Keratinocyte (primary cell): ENCODE data around the gene PLEKHM1. TPM values are rescaled to one million over a fixed set of nuclear protein-coding genes. Genes with fewer than 3 reads are reported as not detected.
"Not testable (repeated sequence)": the region's sequence is repeated elsewhere in the genome, so short reads cannot be mapped to it uniquely, and the experiment has no call there.

Source experiments
- DNase-seq: peaks from one replicate; pipeline ENCODE4 v3.0.0-alpha.2; 2011; ENCODE audit warnings: low read depth, missing footprints, low spot score
- FAIRE-seq: peaks from 2 replicates; lab custom pipeline; 2011; peaks lifted over from hg19 to GRCh38; lab: Jason Lieb, UNC
- H2AFZ ChIP-seq: 2 replicates; pipeline ENCODE4 v1.6.0; 2012; ENCODE audit warnings: low read length, control low read depth, inconsistent platforms; ENCODE audit not compliant: control insufficient read depth
- H3K27ac ChIP-seq: 2 replicates; pipeline ENCODE4 v1.5.1; 2011; ENCODE audit warnings: low read length; ENCODE audit not compliant: control insufficient read depth, insufficient read depth
- H3K27me3 ChIP-seq: 3 replicates; pipeline ENCODE4 v1.6.0; 2011; ENCODE audit warnings: low read length; ENCODE audit not compliant: control insufficient read depth, insufficient read depth; ENCODE audit errors: extremely low read depth
- H3K36me3 ChIP-seq, 2 experiments: 2 replicates in 1 of 2; 3 replicates in 1 of 2; pipeline ENCODE4 v1.5.1; 2011; ENCODE audit warnings: low read length in 2 of 2, mild to moderate bottlenecking in 1 of 2; ENCODE audit not compliant: control insufficient read depth in 2 of 2, insufficient read depth in 2 of 2; ENCODE audit errors: extremely low read depth in 1 of 2
- H3K4me1 ChIP-seq: 3 replicates; pipeline ENCODE4 v1.5.1; 2011; ENCODE audit warnings: low read length; ENCODE audit not compliant: control insufficient read depth, insufficient read depth; ENCODE audit errors: extremely low read depth
- H3K4me2 ChIP-seq: 3 replicates; pipeline ENCODE4 v1.6.0; 2011; ENCODE audit warnings: low read depth, low read length; ENCODE audit not compliant: control insufficient read depth, insufficient read depth; ENCODE audit errors: extremely low read depth
- H3K4me3 ChIP-seq, 3 experiments: fragments of 200-600 bp in 1 of 3; sonication (generic) in 1 of 3; 2 replicates in 2 of 3; 3 replicates in 1 of 3; pipeline ENCODE4 v1.5.1; 2011 to 2016; ENCODE audit warnings: low read length in 3 of 3, mild to moderate bottlenecking in 3 of 3, control low read depth in 2 of 3, inconsistent platforms in 1 of 3, low read depth in 1 of 3, mixed read lengths in 1 of 3, mixed run types in 1 of 3, moderate library complexity in 1 of 3; ENCODE audit not compliant: control insufficient read depth in 2 of 3, insufficient read depth in 2 of 3; ENCODE audit errors: extremely low read depth in 1 of 3
- H3K79me2 ChIP-seq: 2 replicates; pipeline ENCODE4 v1.6.0; 2012; ENCODE audit warnings: low read length; ENCODE audit not compliant: control insufficient read depth, insufficient read depth
- H3K9ac ChIP-seq: 3 replicates; pipeline ENCODE4 v1.6.0; 2011; ENCODE audit warnings: low read length; ENCODE audit not compliant: control insufficient read depth, insufficient read depth; ENCODE audit errors: extremely low read depth
- H3K9me1 ChIP-seq: 3 replicates; pipeline ENCODE4 v1.6.0; 2011; ENCODE audit warnings: low read length; ENCODE audit not compliant: control insufficient read depth, insufficient read depth; ENCODE audit errors: extremely low read depth
- H3K9me3 ChIP-seq: 2 replicates; pipeline ENCODE4 v1.5.1; 2012; ENCODE audit warnings: low read depth, low read length; ENCODE audit not compliant: control insufficient read depth
- H4K20me1 ChIP-seq: 3 replicates; pipeline ENCODE4 v1.6.0; 2011; ENCODE audit warnings: low read length; ENCODE audit not compliant: control insufficient read depth, insufficient read depth; ENCODE audit errors: extremely low read depth
- dilution Hi-C: fragments of 300-500 bp; cut with MboI; formaldehyde crosslinking; loops from one replicate; pipeline ENCODE4 v1.7.0; 2020; ENCODE audit warnings: low sequenced_read_pairs; ENCODE audit not compliant: extremely low pct_ligation_motif_present
- polyA plus RNA-seq, 5 experiments: library from polyadenylated mRNA; depleted of rRNA in 3 of 5; stranded (reverse) in 3 of 5; stranded (forward) in 1 of 5; unstranded in 1 of 5; fragments of >200 nt; gene quantifications; 1 replicate in 1 of 5; 2 replicates in 3 of 5; 3 replicates in 1 of 5; pipeline versions ENCODE4 v1.2.1 to v1.2.3, GENCODE V29; 2011 to 2012; ENCODE audit warnings: missing spikeins in 2 of 5, low read depth in 1 of 5, low replicate concordance in 1 of 5

Gene PLEKHM1
- polyA plus RNA-seq, 1 donor (not counting 4 experiments of a cell fraction or from before 2014, with no cell fraction given): 33.0 TPM

- H3K4me3 ChIP-seq, H2AFZ ChIP-seq, H3K27me3 ChIP-seq, H3K9me1 ChIP-seq, H3K9me3 ChIP-seq, DNase-seq, H3K79me2 ChIP-seq, H3K36me3 ChIP-seq, H4K20me1 ChIP-seq, dilution Hi-C loops: not testable (repeated sequence)
- H3K9ac ChIP-seq: peak overlapping the region; percentile 51
- H3K4me1 ChIP-seq: peaks cover 33% of the 10 kb centered on the region
- peak; percentile 98 for FAIRE-seq
- H3K27ac ChIP-seq: peak overlapping the region; percentile 81
- H3K4me2 ChIP-seq: peak overlapping the region; percentile 57
Observed at GRCh38 chr17:45445901-45446743, 44.4 kb downstream of the PLEKHM1 start.

DNA sequence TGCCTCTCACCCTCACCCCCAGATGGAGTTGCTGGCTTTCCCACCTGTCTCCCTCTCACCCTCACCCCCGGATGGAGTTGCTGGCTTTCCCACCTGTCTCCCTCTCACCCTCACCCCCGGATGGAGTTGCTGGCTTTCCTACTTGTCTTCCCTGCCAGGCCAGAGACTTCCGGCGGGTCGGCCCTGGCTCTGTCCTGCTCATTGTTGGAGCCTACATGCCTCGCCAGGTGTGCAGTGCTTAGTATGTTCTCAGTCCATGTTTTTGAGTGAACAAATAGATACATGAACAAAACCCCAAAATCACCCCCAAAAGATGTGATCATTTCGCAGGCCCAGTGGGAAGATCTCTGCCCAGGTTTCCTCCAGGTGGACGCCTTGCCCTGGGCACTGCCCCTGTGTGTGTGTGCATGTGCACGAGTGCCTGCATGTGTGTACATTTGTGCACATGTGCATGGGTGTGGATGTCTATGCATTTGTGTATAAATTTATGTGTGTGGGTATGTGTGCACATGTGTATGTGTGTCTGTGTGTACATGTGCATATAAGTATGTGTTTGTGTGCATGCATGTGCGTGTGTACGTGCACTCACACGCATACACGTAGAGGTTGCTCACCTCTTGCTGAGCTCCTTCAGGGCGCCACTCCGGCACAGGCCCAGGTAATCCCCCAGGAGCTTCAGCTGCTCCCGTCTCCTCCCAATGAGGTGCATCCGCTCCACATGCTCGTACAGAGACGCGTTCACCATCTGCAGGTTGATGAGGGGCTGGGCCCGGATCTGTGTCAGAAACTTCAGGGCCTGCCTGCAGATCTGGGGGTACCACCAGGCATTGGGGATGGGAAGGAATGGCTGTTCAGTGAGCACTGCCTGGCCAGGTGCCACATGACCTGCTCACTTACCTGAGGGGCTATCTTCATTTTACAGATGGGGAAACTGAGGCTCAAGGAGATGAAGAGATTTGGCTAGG, 45.4 kb downstream of the PLEKHM1 start:
- DNase-seq: not testable (repeated sequence)

DNA sequence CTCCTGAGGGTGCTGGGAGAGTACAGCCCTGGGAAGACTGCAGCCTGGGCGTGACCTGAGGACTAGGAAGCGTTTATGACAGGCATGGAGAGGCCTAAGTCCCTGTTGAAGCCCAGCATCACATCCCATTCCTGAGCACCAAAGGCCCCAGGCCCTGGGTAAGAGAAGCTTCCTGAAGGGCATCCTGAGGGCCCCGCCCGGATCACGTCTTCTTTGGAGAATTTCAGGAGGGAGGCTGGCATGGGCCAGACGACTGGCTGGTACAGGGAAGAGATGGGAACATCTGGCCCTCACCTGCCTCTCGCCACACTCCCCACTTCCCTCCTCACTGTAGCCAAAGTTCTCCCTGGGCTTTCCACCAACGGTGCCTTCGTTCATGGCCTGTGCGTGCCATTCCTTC, 46.2 kb downstream of the PLEKHM1 start:
- dilution Hi-C loops, H3K79me2 ChIP-seq, H4K20me1 ChIP-seq, DNase-seq, H3K27ac ChIP-seq, FAIRE-seq, H3K36me3 ChIP-seq, H3K27me3 ChIP-seq, H3K4me3 ChIP-seq, H2AFZ ChIP-seq, H3K9ac ChIP-seq, H3K9me1 ChIP-seq, H3K4me2 ChIP-seq, H3K9me3 ChIP-seq: not testable (repeated sequence)
- H3K4me1 ChIP-seq: peaks cover 51% of the 10 kb centered on the region

More for the DNA sequence above, 45.4 kb downstream of the PLEKHM1 start:
- dilution Hi-C loops, H3K4me2 ChIP-seq, H3K9me1 ChIP-seq, H3K9me3 ChIP-seq, H3K4me3 ChIP-seq, H3K27me3 ChIP-seq, H3K79me2 ChIP-seq, H4K20me1 ChIP-seq, FAIRE-seq, H2AFZ ChIP-seq, H3K36me3 ChIP-seq: not testable (repeated sequence)
- peak overlapping the region; percentile 51 for H3K9ac ChIP-seq
- peak overlapping the region; percentile 81 for H3K27ac ChIP-seq
- peaks cover 42% of the 10 kb centered on the region for H3K4me1 ChIP-seq

- FAIRE-seq, dilution Hi-C loops: not testable (repeated sequence)
Observed at GRCh38 chr17:45443371-45444260, 46.9 kb downstream of the PLEKHM1 start.

More at GRCh38 chr17:45443371-45444260, 46.9 kb downstream of the PLEKHM1 start:
- not testable (repeated sequence) for H3K9ac ChIP-seq, H3K36me3 ChIP-seq, H3K27ac ChIP-seq, DNase-seq, H3K9me3 ChIP-seq, H3K4me2 ChIP-seq, H4K20me1 ChIP-seq, H3K27me3 ChIP-seq, H3K79me2 ChIP-seq, H3K4me3 ChIP-seq, H3K9me1 ChIP-seq, H2AFZ ChIP-seq
- peaks cover 57% of the 10 kb centered on the region for H3K4me1 ChIP-seq
